Activated naive CD8-positive, alpha-beta T cell treated with anti-CD3 and anti-CD28 coated beads, Interleukin-2, amount 50 U/mL, for 16 hours (primary cell): Measurements from ENCODE around the gene PRKCZ.
"Not testable (repeated sequence)": the region's sequence is repeated elsewhere in the genome, so short reads cannot be mapped to it uniquely, and the experiment has no call there.

ENCODE experiments used
- DNase-seq: peaks from one replicate; pipeline ENCODE4 v3.0.0-alpha.2; 2020; ENCODE audit warnings: low read depth, low spot score

The PRKCZ gene

DNA sequence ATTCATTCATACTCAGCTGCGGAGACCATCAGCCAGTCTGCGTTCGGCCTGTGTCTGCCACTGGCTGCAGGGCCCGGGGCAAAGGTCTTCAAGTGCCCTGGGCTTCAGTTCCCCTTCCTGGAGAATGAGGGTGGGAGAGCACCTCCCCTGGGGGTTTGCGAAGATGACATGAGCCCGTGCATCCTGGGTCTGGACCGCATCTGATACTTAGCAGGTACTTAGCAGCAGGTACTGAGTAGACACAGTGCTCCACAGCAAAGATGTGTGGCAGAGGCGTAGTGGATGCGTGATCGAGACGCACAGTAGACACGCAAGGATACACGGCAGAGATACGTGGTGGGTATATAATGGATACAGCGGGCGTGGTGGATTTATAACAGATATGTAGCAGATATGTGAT lies 51.3 kb downstream of the PRKCZ start:
- DNase-seq, result no peak

DNA sequence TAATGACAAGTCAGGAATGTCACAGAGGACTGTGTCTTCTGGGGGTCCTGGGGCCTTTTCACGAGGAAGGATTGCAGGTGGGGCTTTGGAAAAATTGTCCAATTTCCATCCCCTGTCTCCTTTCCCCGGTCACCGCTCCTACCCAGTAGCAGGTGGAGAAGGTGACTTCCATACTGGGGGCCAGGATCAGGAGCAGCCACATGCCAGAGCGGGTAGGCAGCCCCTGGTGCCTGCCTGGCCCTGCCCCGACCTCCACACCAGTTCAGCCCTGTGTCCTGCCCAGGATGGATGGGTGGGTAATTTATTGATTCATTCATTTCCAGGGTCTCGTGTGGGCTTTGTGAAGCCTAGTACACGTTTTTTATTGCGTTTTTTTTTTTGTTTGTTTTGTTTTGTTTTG lies 51.7 kb downstream of the PRKCZ start:
- DNase-seq, result no peak

DNA sequence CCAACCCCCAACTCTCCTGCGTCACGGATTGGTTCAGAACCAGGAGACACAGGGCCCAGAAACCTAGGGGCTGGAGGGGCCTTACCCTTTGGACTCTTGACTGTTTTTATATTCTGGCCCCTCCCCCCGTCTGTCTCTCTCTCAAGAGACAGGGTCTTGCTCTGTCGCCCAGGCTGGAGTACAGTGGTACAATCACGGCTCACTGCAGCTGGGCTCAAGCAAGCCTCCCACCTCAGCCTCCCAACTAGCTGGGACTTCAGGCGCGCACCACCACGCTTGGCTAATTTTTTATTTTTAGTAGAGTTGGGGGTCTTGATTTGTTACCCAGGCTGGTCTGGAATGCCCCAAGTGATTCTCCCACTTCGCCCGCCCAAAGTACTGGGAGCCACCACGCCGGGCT lies 52.5 kb downstream of the PRKCZ start:
- DNase-seq, result no peak

DNA sequence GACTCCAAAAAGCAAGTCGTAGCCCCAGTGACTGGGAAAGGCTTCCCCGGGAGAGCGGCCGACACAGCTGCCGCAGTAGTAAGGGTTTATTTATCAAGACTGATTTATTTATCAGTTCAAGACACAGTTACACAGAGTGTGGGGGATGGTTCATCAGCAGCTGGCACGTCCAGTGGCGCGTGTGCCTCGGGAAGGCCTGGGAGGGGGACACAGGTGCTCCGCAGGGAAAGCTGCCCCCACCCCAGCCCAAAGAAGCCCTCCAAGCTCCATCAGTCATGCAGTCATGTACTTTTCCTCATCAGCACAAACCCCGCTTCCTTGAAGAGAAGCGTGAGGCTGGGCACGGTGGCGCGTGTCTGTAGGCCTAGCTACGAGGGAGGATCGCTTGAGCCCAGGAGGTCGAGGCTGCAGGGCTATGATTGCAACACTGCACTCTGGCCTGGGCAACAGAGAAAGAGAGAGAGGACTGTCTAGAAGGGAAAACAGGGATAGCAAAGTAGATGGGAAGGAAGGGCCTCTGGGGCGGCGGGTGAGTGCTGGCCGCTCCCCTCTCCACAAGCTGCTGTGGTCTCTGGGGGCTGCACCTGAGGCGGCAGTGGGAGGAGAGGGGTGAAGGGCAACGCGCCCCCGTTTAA lies 53.2 kb downstream of the PRKCZ start:
- DNase-seq, result no peak

DNA sequence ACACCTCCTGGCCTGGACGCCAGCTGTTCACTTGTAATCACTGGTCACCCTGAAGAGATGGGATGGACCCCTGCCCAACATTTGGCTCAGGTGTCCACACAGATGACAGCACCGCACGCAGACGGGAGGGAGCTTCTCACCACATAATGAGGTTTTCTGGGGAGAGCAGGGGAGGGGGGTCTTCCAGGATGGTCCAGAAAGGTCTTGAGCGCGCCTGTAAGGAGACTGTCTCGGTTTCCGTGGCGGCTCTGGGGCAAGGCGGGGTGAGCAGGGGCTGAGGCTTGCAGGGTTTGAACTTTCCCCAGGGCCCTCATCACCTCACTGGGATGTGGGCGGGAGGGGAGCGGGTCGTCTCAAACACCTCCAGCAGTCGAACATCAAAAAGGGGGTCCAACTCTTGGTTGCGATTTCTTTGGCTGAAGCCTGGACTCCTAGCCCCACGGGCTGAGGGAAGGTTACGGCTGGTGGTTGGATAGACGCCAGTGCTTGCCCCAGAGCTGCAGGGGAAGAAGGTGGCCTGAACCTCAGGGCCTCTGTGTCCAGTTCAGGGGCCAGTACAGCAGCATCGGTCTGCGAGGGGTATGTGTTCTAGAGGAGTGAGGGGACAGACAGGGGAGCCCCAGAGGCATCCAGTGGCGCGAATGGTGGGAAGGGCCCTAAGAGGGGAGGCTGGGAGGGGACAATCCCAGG lies 53.8 kb downstream of the PRKCZ start:
- DNase-seq, result no peak

DNA sequence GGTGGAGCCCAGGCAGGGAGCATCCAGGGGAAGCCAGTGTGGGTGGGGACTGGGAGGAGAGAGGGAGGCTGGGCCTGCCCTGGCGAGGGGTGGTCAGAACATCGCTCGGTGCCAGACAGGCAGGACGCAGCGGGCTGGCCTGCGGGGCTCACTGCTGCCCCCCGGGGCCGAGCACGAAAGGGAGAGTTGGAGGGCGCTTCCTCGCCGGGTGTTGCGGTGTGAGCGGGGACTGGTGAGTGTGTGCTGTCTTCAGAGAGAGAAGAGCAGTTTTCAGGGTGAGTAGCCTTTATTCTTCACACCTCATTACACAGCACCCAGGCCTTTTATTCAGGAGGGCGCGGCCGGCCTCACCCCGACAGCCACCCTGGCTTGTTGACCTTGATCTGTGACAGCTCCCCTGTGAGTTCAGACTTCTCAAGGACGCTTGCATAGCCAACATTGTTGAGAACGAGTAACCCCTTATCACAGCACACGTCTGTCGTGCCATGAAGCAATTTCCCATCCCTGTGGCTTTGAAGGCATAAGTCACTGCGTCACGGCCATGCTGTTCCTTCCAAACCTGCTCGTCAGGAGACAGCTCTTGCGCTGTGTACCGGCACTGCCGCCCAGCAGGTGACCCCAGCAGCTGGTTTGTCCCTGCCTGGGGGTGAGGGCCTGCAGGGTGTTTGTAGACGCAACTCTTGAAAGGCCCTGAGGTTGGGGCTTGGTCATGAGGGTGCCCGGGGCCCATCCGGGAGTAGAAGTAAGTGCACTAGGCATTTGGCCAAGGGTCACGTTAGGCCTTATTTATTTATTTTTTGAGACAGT lies 54.6 kb downstream of the PRKCZ start:
- no peak for DNase-seq

DNA sequence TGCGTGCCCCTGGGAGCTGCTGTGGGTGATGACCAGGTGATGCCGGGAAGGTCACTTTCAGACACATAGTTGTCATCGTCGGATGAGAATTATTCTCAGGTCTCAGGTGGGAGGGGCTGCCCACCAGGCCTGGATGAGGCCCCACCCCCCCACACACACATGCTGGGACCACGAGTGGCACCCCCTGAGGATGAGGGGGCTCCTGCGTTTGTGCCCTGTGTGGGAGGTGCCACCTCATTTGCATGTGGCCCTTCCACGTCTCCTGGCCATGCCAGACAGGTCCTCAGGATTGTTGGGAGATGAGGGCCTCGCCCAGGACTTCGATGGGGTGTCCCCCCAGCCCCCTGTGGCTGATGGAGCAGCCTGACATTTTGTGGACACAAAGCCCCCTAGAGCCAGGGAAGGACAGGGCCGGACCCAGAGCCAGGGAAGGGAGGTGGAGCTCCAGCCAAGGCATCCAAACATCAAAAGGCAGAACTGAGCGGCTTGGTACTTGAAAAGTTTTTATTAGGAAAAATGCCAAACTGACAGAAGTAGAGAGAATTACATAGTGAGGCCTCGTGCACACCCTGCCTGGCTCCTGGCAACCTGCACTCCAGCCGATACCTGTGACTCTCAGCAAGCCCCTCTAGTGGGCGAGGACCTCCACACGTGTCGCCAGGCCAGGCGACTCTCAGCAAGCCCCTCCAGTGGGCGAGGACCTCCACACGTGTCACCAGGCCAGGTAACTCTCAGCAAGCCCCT lies 55.7 kb downstream of the PRKCZ start:
- no peak for DNase-seq

DNA sequence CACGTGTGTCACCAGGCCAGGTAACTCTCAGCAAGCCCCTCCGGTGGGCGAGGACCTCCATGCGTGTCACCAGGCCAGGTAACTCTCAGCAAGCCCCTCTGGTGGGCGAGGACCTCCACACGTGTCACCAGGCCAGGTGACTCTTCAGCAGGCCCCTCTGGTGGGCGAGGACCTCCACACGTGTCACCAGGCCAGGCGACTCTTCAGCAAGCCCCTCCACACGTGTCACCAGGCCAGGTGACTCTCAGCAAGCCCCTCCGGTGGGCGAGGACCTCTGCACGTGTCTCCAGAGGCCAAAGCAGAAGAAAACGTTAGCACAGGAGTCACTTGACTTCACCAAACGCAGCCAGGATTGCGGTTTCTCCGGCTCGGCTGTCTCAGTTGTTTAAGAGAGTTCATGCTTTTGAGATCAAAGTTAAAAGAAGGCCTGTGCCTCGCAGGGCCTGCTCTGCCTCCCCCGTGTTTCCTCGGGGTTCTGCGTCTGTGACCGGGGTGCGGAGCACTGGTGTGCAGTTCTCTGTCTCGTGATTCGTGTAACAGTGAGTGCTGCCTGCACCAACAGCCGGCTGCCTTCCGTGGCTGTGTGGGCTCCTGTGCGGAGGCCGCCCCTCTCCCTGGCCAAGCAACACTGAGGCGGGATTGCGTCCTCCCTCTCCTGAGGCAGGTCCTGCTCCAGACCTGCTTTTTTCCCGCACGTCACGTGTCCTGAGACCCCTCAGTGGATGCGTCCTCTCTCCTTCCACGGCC lies 56.6 kb downstream of the PRKCZ start:
- DNase-seq, result no peak

DNA sequence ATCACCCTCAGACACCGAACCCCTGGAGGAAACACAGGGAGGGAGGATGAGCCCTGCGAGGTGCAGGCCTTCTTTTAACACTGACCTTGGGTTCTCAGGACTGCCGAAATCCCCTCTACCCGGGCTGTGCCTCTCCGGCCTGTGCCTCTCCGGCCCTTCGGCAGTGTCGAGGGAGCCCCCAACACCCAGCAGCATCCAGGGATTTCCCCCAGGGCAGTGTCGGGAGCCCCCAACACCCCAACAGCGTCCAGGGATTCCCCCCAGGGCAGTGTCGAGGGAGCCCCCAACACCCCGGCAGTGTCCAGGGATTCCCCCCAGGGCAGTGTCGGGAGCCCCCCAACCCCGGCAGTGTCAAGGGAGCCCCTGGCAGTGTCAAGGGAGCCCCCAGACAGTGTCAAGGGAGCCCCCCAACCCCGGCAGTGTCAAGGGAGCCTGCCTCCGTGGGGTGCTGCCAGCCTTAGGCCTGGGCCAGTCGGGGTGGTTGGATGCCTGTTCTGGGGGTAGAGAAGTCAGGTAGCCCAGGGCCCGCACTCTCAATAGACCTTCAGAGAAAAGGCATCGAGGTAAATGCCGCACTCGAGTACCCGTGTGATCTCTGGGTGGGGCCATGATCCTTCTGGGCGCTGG lies 57.5 kb downstream of the PRKCZ start:
- no peak for DNase-seq

DNA sequence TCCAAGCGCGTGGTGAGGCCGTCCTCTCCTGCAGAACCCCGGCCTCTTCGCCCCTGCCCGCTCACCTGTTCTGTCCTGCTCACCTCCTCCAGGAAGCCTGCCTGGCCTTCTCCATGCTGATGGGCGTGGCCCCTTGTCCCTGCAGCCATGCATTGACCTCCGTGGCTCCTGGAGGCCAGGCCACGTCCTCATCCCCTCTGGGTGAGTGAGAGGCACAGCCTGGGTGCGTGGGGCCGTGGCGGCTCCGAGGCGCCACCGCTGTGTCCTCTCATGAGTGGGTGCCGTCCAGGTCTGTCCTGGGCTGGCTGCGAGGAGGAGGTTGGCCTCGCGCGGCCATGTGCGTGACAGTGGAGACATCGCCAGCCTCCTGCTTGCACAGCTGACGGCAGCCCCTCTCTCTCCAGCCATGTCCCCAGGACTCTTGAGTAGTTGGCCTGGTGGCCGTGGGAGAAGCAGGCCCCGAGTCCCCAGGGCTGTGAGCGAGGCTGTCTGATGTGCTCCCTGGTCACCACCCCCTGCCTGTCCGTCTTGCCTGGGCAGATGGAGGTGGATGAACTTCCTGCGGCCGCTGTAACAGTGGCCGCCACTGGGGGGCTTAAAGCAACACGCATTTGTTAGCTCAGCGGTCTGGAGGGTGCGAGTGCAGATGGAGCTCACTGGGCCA lies 58.1 kb downstream of the PRKCZ start:
- no peak for DNase-seq

DNA sequence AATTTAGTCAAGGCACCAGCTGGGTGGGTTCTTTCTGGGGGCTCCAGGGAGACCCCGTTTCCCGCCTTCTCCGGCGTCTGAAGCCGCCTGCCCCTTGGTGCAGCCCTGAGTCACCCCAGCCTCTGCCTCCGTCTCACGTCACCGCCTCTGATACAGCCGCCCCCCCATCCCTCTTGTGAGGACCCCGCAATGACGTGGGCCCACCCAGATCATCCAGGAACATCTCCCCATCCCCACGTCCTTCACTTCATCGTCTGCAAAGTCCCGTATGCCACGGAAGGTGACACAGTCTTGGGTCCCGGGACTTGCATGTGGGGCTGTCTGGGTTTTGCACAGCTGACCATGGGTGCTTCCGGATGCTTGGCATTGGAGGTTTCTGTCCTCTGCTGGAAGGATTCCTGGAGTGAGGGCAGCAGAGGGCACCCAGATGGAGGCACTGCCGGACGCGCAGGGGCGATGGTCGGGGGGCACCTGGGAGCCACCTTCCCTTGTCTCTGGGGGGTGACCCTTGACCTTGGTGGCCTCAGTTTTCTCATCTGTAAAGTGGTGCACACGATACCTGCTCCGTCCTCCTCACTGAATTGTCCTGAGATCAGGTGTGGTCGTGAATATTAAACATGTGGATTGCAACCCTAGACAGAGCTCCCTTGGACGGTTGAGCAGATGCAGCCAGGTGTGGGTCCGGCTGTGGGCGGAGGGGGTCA lies 58.8 kb downstream of the PRKCZ start:
- DNase-seq, result no peak

DNA sequence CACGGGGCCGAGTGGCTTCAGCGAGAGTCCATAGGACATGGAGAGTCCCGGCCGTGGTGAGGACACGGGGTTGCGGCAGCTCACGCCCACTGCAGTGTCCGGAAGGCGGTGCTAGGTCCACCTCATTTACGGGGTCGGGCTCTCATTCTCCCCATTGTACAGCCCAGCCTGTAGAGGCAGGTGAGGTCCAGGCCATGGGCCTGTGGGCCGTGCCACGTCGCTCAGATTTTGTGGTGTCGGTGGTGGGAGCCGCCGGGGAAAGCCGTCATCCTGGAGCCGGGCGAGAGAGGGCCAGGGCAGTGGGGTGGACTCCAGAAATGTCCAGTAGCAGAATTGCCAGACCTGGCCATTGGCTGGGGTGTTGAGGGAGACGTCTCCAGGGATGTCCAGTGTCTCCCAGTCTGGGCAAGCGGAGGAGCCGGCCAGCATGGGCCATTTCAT lies 59.4 kb downstream of the PRKCZ start:
- no peak for DNase-seq

DNA sequence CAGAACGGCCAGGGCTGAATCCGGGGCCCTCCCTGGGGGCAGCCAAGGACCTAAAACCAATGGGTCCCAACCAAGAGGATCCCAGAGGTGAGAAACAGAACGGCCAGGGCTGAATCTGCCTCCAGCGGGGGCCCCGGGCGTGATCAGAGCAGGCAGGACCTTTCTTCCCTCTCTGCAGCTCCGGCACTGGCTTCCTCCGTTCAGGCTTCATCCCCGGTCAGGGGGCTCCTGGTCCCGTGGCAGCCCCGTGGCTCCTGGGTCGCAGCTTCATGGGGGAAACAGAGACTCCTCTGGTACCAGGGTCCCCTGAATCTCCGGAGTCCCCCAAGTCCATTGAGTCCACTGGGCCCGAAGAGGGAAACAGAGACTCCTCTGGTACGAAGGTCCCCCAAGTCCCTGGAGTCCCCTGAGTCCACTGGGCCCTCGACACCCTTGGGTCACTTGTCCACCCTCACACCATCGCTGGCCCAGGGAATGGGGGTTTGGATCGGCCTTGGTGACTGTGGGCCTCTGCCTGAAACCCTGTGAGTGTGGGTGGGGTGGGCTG lies 60.1 kb downstream of the PRKCZ start:
- no peak for DNase-seq

DNA sequence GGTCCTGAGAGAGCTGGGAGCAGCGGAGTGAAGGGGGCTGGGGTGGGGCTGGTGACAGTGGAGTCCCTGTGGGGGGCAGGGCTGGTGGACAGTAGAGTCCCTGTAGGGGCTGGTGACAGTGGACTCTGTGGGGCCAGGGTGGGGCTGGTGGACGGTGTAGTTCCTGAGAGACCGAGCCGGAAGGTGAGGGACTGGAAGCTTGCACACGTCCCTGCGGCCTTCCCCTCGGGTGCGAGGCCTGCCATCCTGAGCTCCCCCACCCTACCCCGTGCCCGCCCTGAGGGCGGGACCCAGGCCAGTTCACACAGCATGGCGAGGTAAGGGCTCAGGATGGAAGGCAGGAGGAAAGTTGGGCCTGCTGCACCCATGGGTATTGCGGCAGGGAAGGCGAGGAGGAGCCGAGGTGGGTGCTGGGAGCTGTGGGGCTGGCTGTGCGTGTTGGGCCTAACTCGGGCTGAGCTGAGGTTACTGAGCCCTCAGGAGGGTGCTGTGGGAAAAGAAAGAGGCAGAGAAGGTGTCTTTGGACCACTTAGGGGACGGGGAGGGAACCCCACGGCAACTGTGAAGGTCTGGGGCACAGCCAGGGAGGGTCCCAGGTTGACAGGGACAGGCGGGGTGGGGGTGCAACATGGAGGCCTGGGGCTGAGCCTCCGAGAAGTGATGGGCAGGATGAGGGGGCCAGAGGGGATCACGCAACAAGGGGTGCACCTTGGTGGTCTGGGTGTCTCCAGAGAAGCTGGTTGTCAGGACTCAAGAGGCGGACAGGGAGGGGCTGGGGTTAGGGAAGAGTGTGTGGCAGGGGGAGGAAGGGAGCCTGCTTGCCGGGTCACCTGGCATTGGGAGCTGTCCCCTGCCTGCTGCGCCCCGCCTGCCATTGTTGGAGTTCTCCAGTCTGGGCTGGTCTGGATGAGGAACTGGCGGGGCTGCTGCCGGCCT lies 60.8 kb downstream of the PRKCZ start:
- no peak for DNase-seq

DNA sequence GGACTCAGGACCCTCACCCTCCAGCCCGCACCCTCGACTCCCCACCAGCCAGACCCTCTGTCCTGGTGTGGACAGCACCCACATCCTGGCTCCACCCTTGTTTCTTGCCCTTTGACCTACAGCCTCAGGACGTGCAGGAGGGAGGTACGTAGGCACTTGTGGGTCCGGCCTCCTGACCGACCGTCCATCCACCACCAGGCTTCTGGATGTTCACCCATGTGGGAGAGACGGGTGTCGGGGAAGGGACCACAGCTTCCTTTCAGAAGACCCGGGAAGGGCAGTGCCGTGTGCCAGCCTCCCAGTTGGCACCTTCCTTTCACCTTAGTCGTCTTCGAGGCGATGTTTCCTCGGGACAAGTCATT lies 61.4 kb downstream of the PRKCZ start:
- no peak for DNase-seq

DNA sequence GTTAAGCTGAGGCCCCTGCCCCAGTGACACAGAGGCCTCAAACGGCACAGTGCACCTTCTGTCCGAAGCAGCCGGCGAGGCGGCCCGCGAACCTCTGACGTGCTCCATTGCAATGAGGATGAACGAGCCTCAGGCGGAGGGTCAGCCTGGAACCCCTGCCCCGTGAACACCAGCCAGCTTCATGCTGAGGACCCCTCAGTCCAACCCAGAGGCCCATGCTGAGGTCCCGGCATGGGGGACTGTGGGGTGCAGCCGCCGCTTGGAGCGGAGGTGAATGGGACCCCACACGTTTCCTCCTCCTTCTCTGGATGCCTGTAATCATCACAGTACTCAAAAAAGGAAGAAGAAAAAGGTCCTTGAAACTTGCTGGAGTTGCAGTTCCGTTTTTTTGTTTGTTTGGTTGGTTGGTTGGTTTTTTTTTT lies 62.1 kb downstream of the PRKCZ start:
- no peak for DNase-seq

DNA sequence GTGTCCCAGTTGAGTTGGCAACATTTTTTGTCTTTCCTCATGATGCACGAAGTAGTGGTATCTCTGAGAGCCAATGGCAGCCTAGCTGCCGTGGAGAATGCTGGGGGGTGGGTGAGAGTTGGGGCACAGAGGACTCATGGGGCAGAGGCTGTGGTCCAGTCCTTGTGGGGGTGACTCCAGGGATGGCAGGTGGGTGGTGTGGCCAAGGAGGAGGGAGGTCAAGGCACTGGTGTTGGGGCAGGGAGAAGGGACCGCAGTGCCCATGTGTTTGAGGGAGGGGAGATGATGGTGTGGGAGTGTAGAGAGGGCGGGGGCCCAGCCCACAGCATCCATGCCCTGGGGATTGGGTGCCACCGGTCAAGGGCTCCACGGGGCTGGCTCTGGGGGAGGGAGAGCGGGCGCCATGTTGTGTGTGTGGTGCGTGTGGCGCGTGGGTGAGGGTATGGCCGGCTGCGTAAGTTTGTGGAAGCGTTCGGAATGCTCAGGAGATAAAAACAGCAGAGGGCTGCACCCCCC lies 63.5 kb downstream of the PRKCZ start:
- no peak for DNase-seq

DNA sequence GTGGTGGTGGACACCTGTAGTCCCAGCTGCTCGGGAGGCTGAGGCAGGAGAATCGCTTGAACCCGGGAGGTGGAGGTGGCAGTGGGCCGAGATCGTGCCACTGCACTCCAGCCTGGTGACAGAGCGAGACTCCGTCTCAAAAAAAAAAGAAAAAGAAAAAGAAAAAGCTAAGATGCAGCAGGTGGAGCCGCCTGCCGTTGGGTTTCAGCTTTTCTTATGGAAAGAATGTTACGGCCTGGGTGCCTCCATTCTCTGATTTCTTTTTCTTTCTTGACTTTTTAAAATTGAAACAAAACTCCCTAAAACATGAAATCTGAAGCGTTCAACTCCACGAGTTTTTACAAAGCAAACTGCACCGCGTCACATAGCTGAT lies 64.4 kb downstream of the PRKCZ start:
- DNase-seq, result not testable (repeated sequence)
